Endodermal cell (in vitro differentiated cells): Measurements from ENCODE around the gene DNM1L. TPM values are rescaled to one million over a fixed set of nuclear protein-coding genes. Genes with fewer than 3 reads are reported as not detected.

Experiments used
- DNase-seq: peaks from one replicate; pipeline ENCODE4 v3.0.0-alpha.2; 2017
- H3K27ac ChIP-seq: 2 replicates; pipeline ENCODE4 v1.5.1; 2013; ENCODE audit warnings: mild to moderate bottlenecking, low read depth, low read length, moderate library complexity
- H3K27me3 ChIP-seq: 2 replicates; pipeline ENCODE4 v1.6.1; 2013; ENCODE audit warnings: mild to moderate bottlenecking, low read length, moderate library complexity; ENCODE audit not compliant: insufficient read depth, control insufficient read depth, poor library complexity, severe bottlenecking
- H3K36me3 ChIP-seq: 2 replicates; pipeline ENCODE4 v1.7.0; 2013; ENCODE audit warnings: mild to moderate bottlenecking, low read length, moderate library complexity; ENCODE audit not compliant: control insufficient read depth, insufficient read depth
- H3K4me1 ChIP-seq: one replicate; pipeline ENCODE4 v1.7.0; 2013; ENCODE audit warnings: low read length; ENCODE audit not compliant: control insufficient read depth, insufficient read depth
- H3K4me3 ChIP-seq: 2 replicates; pipeline ENCODE4 v1.5.1; 2013; ENCODE audit warnings: mild to moderate bottlenecking, low read length, moderate library complexity
- H3K9ac ChIP-seq: 2 replicates; pipeline ENCODE4 v1.6.1; 2013; ENCODE audit warnings: mild to moderate bottlenecking, low read length, moderate library complexity; ENCODE audit not compliant: poor library complexity, severe bottlenecking; ENCODE audit errors: extremely low read depth
- H3K9me3 ChIP-seq: 2 replicates; pipeline ENCODE4 v1.6.1; 2013; ENCODE audit warnings: mild to moderate bottlenecking, low read length, moderate library complexity; ENCODE audit not compliant: control insufficient read depth
- H3K27ac Mint-ChIP-seq: 2 replicates; pipeline ENCODE4 v1.8.0; 2020; ENCODE audit warnings: mixed read lengths
- H3K27me3 Mint-ChIP-seq: 2 replicates; pipeline ENCODE4 v1.8.0; 2021; ENCODE audit warnings: mild to moderate bottlenecking, mixed read lengths; ENCODE audit not compliant: insufficient read depth
- H3K36me3 Mint-ChIP-seq: 2 replicates; pipeline ENCODE4 v1.8.0; 2020; ENCODE audit warnings: low read depth, mixed read lengths
- H3K4me1 Mint-ChIP-seq: 2 replicates; pipeline ENCODE4 v1.8.0; 2020; ENCODE audit warnings: mixed read lengths
- H3K4me3 Mint-ChIP-seq: 2 replicates; pipeline ENCODE4 v1.8.0; 2020; ENCODE audit warnings: mild to moderate bottlenecking, moderate library complexity, mixed read lengths
- H3K9me3 Mint-ChIP-seq: 2 replicates; pipeline ENCODE4 v1.8.0; 2020; ENCODE audit warnings: mild to moderate bottlenecking, mixed read lengths
- CTCF ChIP-seq: fragments of 200-600 bp; sonication (generic); conservative IDR thresholded peaks from 2 replicates; pipeline ENCODE4 v1.5.0; 2021; ENCODE audit warnings: antibody characterized with exemption, mild to moderate bottlenecking
- WGBS, 2 experiments: methylation state at CpG; one replicate each; pipeline versions ENCODE4 v1.1.5 to v1.1.7; 2013; ENCODE audit warnings: missing lambda C conversion rate in 2 of 2, mixed read lengths in 1 of 2; ENCODE audit not compliant: insufficient coverage in 1 of 2, insufficient read length in 1 of 2; 5-methylcytosine and 5-hydroxymethylcytosine counted together
- total RNA-seq, 2 donors: library from RNA; stranded (reverse); fragmentation: NEBNext Ultra II Directional in 1 of 2; extraction: Animal tissue kit (Norgen Biotek cat#: 25700) in 1 of 2; gene quantifications; 2 replicates in 1 of 2; 3 replicates in 1 of 2; pipeline ENCODE4 v1.2.1, GENCODE V29; 2021

Gene DNM1L
- total RNA-seq, 2 donors from 2014 or later, result 100 to 156 TPM

DNA sequence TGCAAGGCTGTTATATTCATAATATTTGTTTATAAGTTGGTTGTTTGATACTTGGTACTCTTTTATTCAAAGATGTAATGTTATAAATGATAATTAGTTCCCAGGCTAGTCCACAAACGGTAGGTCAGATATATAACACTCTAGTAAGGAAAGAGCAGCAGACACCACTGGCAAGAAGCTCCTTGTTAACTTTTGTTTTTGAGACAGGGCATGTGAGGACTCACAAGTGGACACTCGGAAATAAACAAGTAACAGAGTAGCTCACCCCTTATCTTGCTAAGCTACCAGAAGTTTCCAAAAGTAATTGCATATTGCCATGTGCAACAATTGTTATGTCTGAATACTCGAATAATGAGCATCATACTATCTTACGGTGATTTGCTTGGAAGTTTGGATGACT is 115.2 kb downstream of the DNM1L start:
- H3K4me3 Mint-ChIP-seq, result no peak overlapping the region
- no peaks in the 10 kb centered on the region for H3K4me1 Mint-ChIP-seq
- no peak for DNase-seq
- H3K9ac ChIP-seq, result no peak overlapping the region
- H3K27me3 Mint-ChIP-seq, result no peaks in the 10 kb centered on the region
- TF ChIP-seq CTCF, result no peak
- peaks cover 11% of the 10 kb centered on the region for H3K9me3 Mint-ChIP-seq
- no peak overlapping the region for H3K27ac ChIP-seq
- peaks cover 76% of the 10 kb centered on the region for H3K36me3 ChIP-seq
- H3K9me3 ChIP-seq, result peaks cover 3% of the 10 kb centered on the region
- no peaks in the 10 kb centered on the region for H3K4me1 ChIP-seq
- 92% methylated on average over 4 of the region's 4 CpGs for WGBS, 2 experiments
- peaks cover 74% of the 10 kb centered on the region for H3K36me3 Mint-ChIP-seq
- no peak overlapping the region for H3K4me3 ChIP-seq
- no peaks in the 10 kb centered on the region for H3K27me3 ChIP-seq
- no peak overlapping the region for H3K27ac Mint-ChIP-seq

Other genes with a start within 250 kb of the DNM1L start
- gene YARS2, start 76.6 kb downstream of the DNM1L start, total RNA-seq, result 10 to 100 TPM; 34.1 to 72.7 TPM
- gene PKP2, start 217.5 kb downstream of the DNM1L start, total RNA-seq, result 100 to 1,000 TPM in 1 of 2 donors, 10 to 100 TPM in 1; 62.5 to 124 TPM